Mesendoderm (in vitro differentiated cells): Measurements from ENCODE around the gene HOXA11.

Source experiments
- DNase-seq: peaks from one replicate; pipeline ENCODE4 v3.0.0; 2013
- H2AK5ac ChIP-seq: 2 replicates; pipeline ENCODE4 v1.6.1; 2013; ENCODE audit warnings: low read length, inconsistent platforms
- H2BK120ac ChIP-seq: 2 replicates; pipeline ENCODE4 v1.6.1; 2013; ENCODE audit warnings: low read depth, mild to moderate bottlenecking, low read length, moderate library complexity, mixed read lengths
- H2BK15ac ChIP-seq: replicated peaks from 2 replicates; pipeline ENCODE4 v1.6.1; 2013; ENCODE audit warnings: low read depth, mild to moderate bottlenecking, moderate library complexity
- H2BK5ac ChIP-seq: 2 replicates; pipeline ENCODE4 v1.6.1; 2013; ENCODE audit warnings: low read length, inconsistent platforms
- H3K18ac ChIP-seq: 2 replicates; pipeline ENCODE4 v1.6.1; 2013; ENCODE audit warnings: mild to moderate bottlenecking, low read length, mixed read lengths
- H3K23ac ChIP-seq: one replicate; pipeline ENCODE4 v1.6.1; 2013; ENCODE audit warnings: low read length
- H3K27ac ChIP-seq: 2 replicates; pipeline ENCODE4 v1.5.1; 2013; ENCODE audit warnings: low read depth, mild to moderate bottlenecking, inconsistent platforms, low read length, moderate library complexity
- H3K27me3 ChIP-seq: 2 replicates; pipeline ENCODE4 v1.6.1; 2013; ENCODE audit warnings: low read length, control low read depth, mild to moderate bottlenecking, inconsistent platforms; ENCODE audit not compliant: insufficient read depth, poor library complexity
- H3K36me3 ChIP-seq: 2 replicates; pipeline ENCODE4 v1.6.1; 2013; ENCODE audit warnings: low read length, inconsistent platforms; ENCODE audit not compliant: control insufficient read depth, insufficient read depth
- H3K4ac ChIP-seq: one replicate; pipeline ENCODE4 v1.6.1; 2013; ENCODE audit warnings: low read depth, mild to moderate bottlenecking, low read length, moderate library complexity
- H3K4me1 ChIP-seq: 2 replicates; pipeline ENCODE4 v1.6.1; 2013; ENCODE audit warnings: low read depth, low read length, inconsistent platforms; ENCODE audit not compliant: control insufficient read depth
- H3K4me2 ChIP-seq: 2 replicates; pipeline ENCODE4 v1.6.1; 2013; ENCODE audit warnings: low read length
- H3K4me3 ChIP-seq: 2 replicates; pipeline ENCODE4 v1.5.1; 2013; ENCODE audit warnings: mild to moderate bottlenecking, low read length
- H3K56ac ChIP-seq: one replicate; pipeline ENCODE4 v1.6.1; 2013; ENCODE audit warnings: low read length
- H3K79me1 ChIP-seq: 2 replicates; pipeline ENCODE4 v1.6.1; 2013; ENCODE audit warnings: low read length, inconsistent platforms
- H3K79me2 ChIP-seq: 2 replicates; pipeline ENCODE4 v1.6.1; 2013; ENCODE audit warnings: mild to moderate bottlenecking, low read length; ENCODE audit not compliant: control insufficient read depth, insufficient read depth
- H3K9ac ChIP-seq: 2 replicates; pipeline ENCODE4 v1.6.1; 2013; ENCODE audit warnings: low read length, inconsistent platforms
- H4K5ac ChIP-seq: one replicate; pipeline ENCODE4 v1.6.1; 2013; ENCODE audit warnings: low read length
- H4K8ac ChIP-seq: one replicate; pipeline ENCODE4 v1.6.1; 2013; ENCODE audit warnings: low read depth, mild to moderate bottlenecking, control low read depth, low read length, moderate library complexity
- WGBS: extraction: QIAGEN DNeasy Blood & Tissue Kit; methylation state at CpG from one replicate; pipeline ENCODE4 v1.1.7; 2013; ENCODE audit warnings: low lambda C conversion rate, missing lambda C conversion rate; ENCODE audit not compliant: insufficient coverage; ENCODE audit errors: extremely low coverage; 5-methylcytosine and 5-hydroxymethylcytosine counted together

HOXA11 gene

DNA sequence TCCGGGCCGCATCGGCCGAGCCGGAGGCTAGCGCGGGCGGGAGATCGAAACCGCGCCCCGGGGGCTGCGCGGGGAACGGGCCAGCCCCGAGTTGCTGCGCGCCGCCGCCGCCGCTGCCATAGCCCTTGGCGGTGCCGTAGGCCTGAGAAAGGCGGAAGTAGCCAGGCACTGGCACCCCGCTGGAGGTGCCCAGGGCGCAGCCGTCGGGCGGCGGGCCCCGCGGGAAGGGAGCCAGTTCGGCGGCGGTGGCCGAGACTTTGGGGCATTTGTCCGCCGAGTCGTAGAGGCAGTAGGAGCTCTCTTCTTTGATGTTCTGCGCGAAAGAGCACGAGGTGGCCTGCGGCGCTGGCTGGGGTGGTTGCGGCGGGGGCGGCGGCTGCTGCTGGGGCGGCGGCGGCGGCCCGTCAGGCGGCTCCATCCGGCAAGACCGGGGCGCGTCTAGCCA lies 11.5 kb downstream of the HOXA11 start:
- Histone ChIP-seq H4K5ac (no peak overlapping the region), H3K56ac (peak overlapping the region; percentile 25), H2AK5ac (no peak overlapping the region), H3K36me3 (no peaks in the 10 kb centered on the region), H3K9ac (no peak overlapping the region), H2BK15ac (no peak overlapping the region), H3K18ac (peak overlapping the region; percentile 5), H3K27ac (no peak overlapping the region), H3K27me3 (peaks cover 90% of the 10 kb centered on the region), H2BK120ac (no peak overlapping the region), H4K8ac (no peak overlapping the region), H3K79me2 (no peaks in the 10 kb centered on the region), H3K79me1 (no peaks in the 10 kb centered on the region), H3K4me3 (no peak overlapping the region), H3K4me1 (no peaks in the 10 kb centered on the region), H3K23ac (no peak overlapping the region), H3K4me2 (peak overlapping the region; percentile 34), H3K4ac (no peak overlapping the region), H2BK5ac (no peak overlapping the region)
- no peak for DNase-seq
- no CpG with 5 or more reads among the region's 59 CpGs for WGBS

DNA sequence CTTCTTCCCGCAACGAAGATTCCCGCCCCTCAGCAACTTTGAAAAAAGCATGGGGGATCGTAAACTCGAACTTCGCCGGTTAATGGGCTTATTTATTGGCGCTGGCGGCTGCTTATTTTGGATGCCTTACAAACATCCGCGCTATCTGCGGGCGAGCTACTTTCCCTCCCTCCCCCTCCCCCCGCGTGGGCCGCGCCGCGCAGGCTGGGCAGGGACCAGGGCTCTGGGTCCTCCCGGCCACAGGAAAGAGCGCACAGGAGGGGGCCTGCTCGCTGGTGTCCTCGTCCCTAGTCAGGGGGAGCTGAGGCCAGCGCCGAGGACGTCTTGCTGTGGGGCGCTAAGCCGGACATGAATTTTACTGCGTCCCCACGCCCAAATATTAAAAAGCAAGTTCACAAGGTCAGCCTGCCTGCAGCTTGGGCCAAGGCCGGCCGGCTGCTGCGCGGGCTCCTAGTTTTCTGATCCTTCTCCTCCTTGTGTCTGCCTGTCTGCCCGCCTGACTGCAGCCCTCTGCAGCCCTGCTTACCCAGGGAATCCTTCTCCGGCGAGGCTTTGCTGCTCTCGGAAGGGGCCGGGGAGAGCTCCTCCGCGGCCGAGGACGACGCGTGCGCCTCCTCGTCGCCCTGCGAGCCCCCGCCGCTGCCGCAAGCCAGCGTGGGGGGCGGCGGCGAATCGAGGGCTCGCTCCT lies 12.1 kb downstream of the HOXA11 start:
- DNase-seq = peak; percentile 71
- H3K27ac ChIP-seq = no peak overlapping the region
- H3K4ac ChIP-seq = no peak overlapping the region
- H3K23ac ChIP-seq = no peak overlapping the region
- H3K4me2 ChIP-seq = no peak overlapping the region
- H2BK120ac ChIP-seq = no peak overlapping the region
- H4K8ac ChIP-seq = no peak overlapping the region
- H3K4me3 ChIP-seq = no peak overlapping the region
- peak overlapping the region; percentile 25 for H3K56ac ChIP-seq
- no peak overlapping the region for H4K5ac ChIP-seq
- H3K4me1 ChIP-seq = no peaks in the 10 kb centered on the region
- no peaks in the 10 kb centered on the region for H3K79me1 ChIP-seq
- H2BK5ac ChIP-seq = no peak overlapping the region
- H2BK15ac ChIP-seq = no peak overlapping the region
- no peak overlapping the region for H3K9ac ChIP-seq
- peaks cover 90% of the 10 kb centered on the region for H3K27me3 ChIP-seq
- H2AK5ac ChIP-seq = no peak overlapping the region
- no CpG with 5 or more reads among the region's 58 CpGs for WGBS
- peak overlapping the region; percentile 5 for H3K18ac ChIP-seq
- no peaks in the 10 kb centered on the region for H3K79me2 ChIP-seq
- no peaks in the 10 kb centered on the region for H3K36me3 ChIP-seq

DNA sequence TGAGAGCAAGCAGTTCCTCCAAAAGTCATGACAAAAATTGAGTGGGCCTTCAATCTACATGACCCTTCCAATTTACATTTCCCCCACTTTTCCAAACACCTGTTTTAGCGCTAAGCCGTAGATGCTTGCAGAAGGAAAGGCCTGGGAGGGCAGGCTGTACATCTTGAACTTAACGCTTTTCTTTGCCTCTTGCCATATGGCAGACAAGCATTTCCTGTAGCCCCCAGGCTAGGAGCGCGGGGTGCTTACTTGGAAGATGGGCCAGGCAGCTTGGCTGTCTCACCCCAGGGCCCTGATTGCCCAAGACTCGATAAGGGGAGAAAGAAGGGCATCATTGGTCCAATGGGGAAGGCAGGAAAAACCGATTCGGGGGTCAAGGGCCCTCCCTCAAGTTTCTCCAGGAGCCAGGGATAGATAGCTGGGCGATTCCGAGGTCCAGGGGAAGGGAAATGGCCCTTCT lies 12.7 kb downstream of the HOXA11 start:
- H3K4me1 ChIP-seq = no peaks in the 10 kb centered on the region
- WGBS = no CpG with 5 or more reads among the region's 10 CpGs
- no peak overlapping the region for H4K8ac ChIP-seq
- H3K79me2 ChIP-seq = no peaks in the 10 kb centered on the region
- H2BK15ac ChIP-seq = no peak overlapping the region
- H2AK5ac ChIP-seq = no peak overlapping the region
- H3K4ac ChIP-seq = no peak overlapping the region
- H3K36me3 ChIP-seq = no peaks in the 10 kb centered on the region
- DNase-seq = no peak
- no peak overlapping the region for H3K9ac ChIP-seq
- no peak overlapping the region for H3K4me3 ChIP-seq
- H4K5ac ChIP-seq = no peak overlapping the region
- H3K4me2 ChIP-seq = no peak overlapping the region
- no peak overlapping the region for H2BK5ac ChIP-seq
- H3K56ac ChIP-seq = no peak overlapping the region
- H3K18ac ChIP-seq = no peak overlapping the region
- no peaks in the 10 kb centered on the region for H3K79me1 ChIP-seq
- H3K23ac ChIP-seq = no peak overlapping the region
- peaks cover 90% of the 10 kb centered on the region for H3K27me3 ChIP-seq
- no peak overlapping the region for H2BK120ac ChIP-seq
- H3K27ac ChIP-seq = no peak overlapping the region

DNA sequence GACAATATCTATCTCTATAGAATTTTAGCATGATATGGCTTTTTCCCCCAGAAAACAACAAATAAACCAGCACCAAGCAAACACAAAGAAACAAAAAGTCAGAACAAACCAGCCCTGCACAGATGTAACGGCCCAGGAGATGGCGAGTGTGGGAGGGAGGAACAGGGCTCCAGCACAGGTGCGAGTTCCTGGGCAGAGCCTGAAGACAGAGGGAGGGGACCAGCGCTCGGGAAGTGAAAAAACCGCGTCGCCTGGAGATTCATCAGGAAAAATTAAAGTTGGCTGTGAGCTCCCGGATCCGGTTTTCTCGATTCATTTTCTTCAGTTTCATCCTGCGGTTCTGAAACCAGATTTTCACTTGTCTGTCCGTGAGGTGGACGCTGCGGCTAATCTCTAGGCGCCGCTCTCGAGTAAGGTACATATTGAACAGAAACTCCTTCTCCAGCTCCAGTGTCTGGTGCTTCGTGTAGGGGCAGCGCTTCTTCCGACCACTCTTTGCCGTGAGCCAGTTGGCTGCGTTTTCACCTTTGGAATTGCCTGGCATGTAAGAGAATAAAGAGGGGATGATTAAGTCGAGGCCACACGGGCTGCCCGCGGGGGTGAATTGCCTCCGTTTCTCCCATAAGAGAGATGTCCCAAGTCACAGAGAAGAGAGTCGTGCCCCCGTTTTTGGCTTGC lies 13.3 kb downstream of the HOXA11 start:
- Histone ChIP-seq H3K36me3 (no peaks in the 10 kb centered on the region), H3K23ac (no peak overlapping the region), H4K5ac (no peak overlapping the region), H3K79me2 (no peaks in the 10 kb centered on the region), H2AK5ac (no peak overlapping the region), H3K4me2 (no peak overlapping the region), H3K27ac (no peak overlapping the region), H3K79me1 (no peaks in the 10 kb centered on the region), H2BK120ac (no peak overlapping the region), H2BK5ac (no peak overlapping the region), H3K18ac (no peak overlapping the region), H4K8ac (no peak overlapping the region), H3K4me3 (no peak overlapping the region), H3K4me1 (no peaks in the 10 kb centered on the region), H3K56ac (no peak overlapping the region), H3K27me3 (peaks cover 90% of the 10 kb centered on the region), H3K4ac (no peak overlapping the region), H2BK15ac (no peak overlapping the region), H3K9ac (no peak overlapping the region)
- WGBS = no CpG with 5 or more reads among the region's 30 CpGs
- DNase-seq = peak; percentile 59

- H4K8ac ChIP-seq = no peak overlapping the region
- no peak overlapping the region for H3K9ac ChIP-seq
- no peaks in the 10 kb centered on the region for H3K79me2 ChIP-seq
- no peak overlapping the region for H3K27ac ChIP-seq
- H2BK15ac ChIP-seq = no peak overlapping the region
- H3K36me3 ChIP-seq = no peaks in the 10 kb centered on the region
- no CpG with 5 or more reads among the region's 8 CpGs for WGBS
- no peak overlapping the region for H2AK5ac ChIP-seq
- no peak overlapping the region for H3K56ac ChIP-seq
- H3K23ac ChIP-seq = no peak overlapping the region
- no peak overlapping the region for H3K4me2 ChIP-seq
- H3K4ac ChIP-seq = no peak overlapping the region
- H3K79me1 ChIP-seq = no peaks in the 10 kb centered on the region
- peaks cover 90% of the 10 kb centered on the region for H3K27me3 ChIP-seq
- no peaks in the 10 kb centered on the region for H3K4me1 ChIP-seq
- DNase-seq = peak; percentile 53
- no peak overlapping the region for H3K4me3 ChIP-seq
- H2BK120ac ChIP-seq = no peak overlapping the region
- no peak overlapping the region for H2BK5ac ChIP-seq
- H3K18ac ChIP-seq = no peak overlapping the region
- no peak overlapping the region for H4K5ac ChIP-seq
These were observed 13.8 kb downstream of the HOXA11 start for GRCh38 chr7:27171325-27171636.
